ENCODE data around the gene FBXL14.

The FBXL14 gene

DNA sequence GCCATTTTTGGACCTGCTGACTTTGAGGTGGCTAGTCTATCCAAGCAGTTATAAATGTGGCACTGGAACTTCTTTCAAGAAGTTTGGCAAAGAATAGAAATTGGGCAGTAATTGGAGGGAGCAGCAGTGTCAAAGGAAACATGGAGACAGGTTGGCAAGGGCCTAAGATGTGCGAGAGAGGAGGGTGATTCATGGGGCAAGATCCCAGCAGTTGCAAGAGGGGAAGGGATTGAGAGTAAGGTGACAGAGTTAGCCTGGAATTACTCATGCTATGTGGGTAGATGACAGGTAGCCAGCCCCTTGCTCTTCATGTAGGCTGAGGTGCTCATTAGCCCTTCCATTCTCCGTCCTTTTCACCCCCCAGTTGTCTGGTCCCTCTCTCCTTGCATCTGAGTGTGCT is 42.2 kb downstream of the FBXL14 start:
- TF ChIP-seq EZH2 (optimal IDR thresholded peaks at IDR 0.05; ENCODE audit: low read depth, low read length) (no peak), EZH2phosphoT487 (IDR thresholded peaks at IDR 0.05; ENCODE audit: low read length) (no peak)
- TF ChIP-seq, protein P1, sequence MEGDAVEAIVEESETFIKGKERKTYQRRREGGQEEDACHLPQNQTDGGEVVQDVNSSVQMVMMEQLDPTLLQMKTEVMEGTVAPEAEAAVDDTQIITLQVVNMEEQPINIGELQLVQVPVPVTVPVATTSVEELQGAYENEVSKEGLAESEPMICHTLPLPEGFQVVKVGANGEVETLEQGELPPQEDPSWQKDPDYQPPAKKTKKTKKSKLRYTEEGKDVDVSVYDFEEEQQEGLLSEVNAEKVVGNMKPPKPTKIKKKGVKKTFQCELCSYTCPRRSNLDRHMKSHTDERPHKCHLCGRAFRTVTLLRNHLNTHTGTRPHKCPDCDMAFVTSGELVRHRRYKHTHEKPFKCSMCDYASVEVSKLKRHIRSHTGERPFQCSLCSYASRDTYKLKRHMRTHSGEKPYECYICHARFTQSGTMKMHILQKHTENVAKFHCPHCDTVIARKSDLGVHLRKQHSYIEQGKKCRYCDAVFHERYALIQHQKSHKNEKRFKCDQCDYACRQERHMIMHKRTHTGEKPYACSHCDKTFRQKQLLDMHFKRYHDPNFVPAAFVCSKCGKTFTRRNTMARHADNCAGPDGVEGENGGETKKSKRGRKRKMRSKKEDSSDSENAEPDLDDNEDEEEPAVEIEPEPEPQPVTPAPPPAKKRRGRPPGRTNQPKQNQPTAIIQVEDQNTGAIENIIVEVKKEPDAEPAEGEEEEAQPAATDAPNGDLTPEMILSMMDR (IDR thresholded peaks at IDR 0.05; ENCODE audit: low read length): no peak
- Histone ChIP-seq H3K4me3 (ENCODE audit: low read length) (no peak overlapping the region), H3K79me2 (ENCODE audit: low read length) (peaks cover 94% of the 10 kb centered on the region), H3K4me1 (ENCODE audit: low read length) (peaks cover 45% of the 10 kb centered on the region), H2AFZ (ENCODE audit: low read length) (no peak overlapping the region), H3K9ac (ENCODE audit: low read length) (no peak overlapping the region), H3K9me3 (replicated peaks; ENCODE audit: insufficient read depth, low read length) (no peaks in the 10 kb centered on the region), H4K20me1 (ENCODE audit: insufficient read depth, low read length) (peaks cover 2% of the 10 kb centered on the region; the same call in 1 of the 2 replicates), H3K36me3 (replicated peaks; ENCODE audit: insufficient read depth, low read length) (peaks cover 5% of the 10 kb centered on the region; the same call in 1 of the 2 replicates), H3K9me2 (replicated peaks; ENCODE audit: insufficient read depth, low read length) (no peaks in the 10 kb centered on the region), H3K27me3 (replicated peaks; ENCODE audit: insufficient read depth, low read length) (no peaks in the 10 kb centered on the region), H3K4me2 (ENCODE audit: low read depth, low read length) (peak overlapping the region; percentile 58; the same call in 1 of the 2 replicates), H3K27ac (ENCODE audit: low read length) (peak overlapping the region; percentile 84; the same call in 1 of the 2 replicates), H3F3A (ENCODE audit: insufficient read depth, low read length) (peaks cover 21% of the 10 kb centered on the region)
- DNase-seq: no peak

DNA sequence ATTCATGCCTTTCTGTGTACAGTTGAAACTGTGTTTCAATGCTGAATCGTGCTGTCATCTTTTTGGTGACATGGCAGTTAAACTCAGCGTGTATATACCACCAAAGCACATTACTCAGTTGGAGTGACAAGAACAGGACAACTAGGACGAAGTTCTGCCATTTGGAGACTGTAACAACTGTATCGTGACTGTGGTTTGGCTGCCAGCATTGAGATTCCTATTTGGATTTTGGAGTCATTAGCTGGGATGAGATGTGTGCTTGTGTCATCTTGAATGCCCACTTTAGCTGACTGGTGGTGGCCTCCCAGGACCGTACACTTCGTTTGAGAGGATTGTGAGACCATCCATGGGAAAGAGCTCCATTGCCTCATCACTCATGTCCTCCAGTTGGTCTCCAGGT is 42.9 kb downstream of the FBXL14 start:
- Histone ChIP-seq H3K36me3 (replicated peaks; ENCODE audit: insufficient read depth, low read length) (peaks cover 8% of the 10 kb centered on the region; the same call in 1 of the 2 replicates), H3K27me3 (replicated peaks; ENCODE audit: insufficient read depth, low read length) (no peaks in the 10 kb centered on the region), H2AFZ (ENCODE audit: low read length) (no peak overlapping the region), H3K27ac (ENCODE audit: low read length) (peak overlapping the region; percentile 84; the same call in 1 of the 2 replicates), H3K9me3 (replicated peaks; ENCODE audit: insufficient read depth, low read length) (no peaks in the 10 kb centered on the region), H3K9ac (ENCODE audit: low read length) (no peak overlapping the region), H3K9me2 (replicated peaks; ENCODE audit: insufficient read depth, low read length) (no peaks in the 10 kb centered on the region), H3K79me2 (ENCODE audit: low read length) (peaks cover 94% of the 10 kb centered on the region), H4K20me1 (ENCODE audit: insufficient read depth, low read length) (peaks cover 5% of the 10 kb centered on the region; the same call in 1 of the 2 replicates), H3F3A (ENCODE audit: insufficient read depth, low read length) (peaks cover 21% of the 10 kb centered on the region), H3K4me2 (ENCODE audit: low read depth, low read length) (no peak overlapping the region), H3K4me1 (ENCODE audit: low read length) (peaks cover 45% of the 10 kb centered on the region), H3K4me3 (ENCODE audit: low read length) (no peak overlapping the region)
- DNase-seq: no peak
- no peak for TF ChIP-seq EZH2 (optimal IDR thresholded peaks at IDR 0.05; ENCODE audit: low read depth, low read length)
- TF ChIP-seq, protein P1 (IDR thresholded peaks at IDR 0.05; ENCODE audit: low read length): no peak
- no peak for TF ChIP-seq EZH2phosphoT487 (IDR thresholded peaks at IDR 0.05; ENCODE audit: low read length)

DNA sequence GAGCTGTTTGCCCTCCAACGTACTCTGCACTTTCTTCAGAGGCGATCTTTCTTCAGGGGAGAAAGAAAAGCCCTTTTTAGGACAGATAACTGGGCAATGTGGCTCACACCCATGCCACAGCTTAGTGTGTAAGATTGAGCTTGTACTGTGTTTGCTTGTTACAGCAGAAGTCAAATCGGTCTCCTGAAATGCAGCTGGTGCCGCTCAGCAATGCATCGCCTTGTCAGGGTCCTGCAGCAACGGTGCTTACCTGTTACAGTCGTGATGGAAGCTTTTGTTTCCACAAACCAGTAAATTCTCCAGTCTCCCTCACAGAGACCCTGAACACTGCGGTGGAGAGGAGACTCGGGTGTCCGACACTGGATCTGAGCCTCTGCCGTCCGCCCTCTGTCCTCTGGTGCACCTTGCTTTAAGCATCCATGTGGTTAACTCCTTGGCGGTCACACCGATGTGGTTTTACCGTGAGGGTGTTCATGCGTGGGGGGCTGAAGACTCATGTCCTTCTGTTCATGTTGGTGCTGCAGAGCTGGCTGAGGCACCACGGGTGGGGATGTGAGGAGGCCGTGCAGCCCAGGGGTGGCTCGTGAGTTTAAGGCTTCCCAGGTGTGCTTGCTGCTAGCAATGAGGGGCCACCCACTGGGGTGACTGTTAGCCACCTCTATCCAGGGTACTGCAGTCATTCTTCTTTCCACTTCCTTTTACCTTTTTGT is 47.3 kb downstream of the FBXL14 start:
- no peaks in the 10 kb centered on the region for H3K9me2 ChIP-seq (replicated peaks; ENCODE audit: insufficient read depth, low read length)
- peaks cover 98% of the 10 kb centered on the region for H3K79me2 ChIP-seq (ENCODE audit: low read length)
- DNase-seq: no peak
- no peaks in the 10 kb centered on the region; the same call in 1 of the 2 replicates for H3F3A ChIP-seq (ENCODE audit: insufficient read depth, low read length)
- peaks cover 14% of the 10 kb centered on the region for H3K4me1 ChIP-seq (ENCODE audit: low read length)
- H3K4me3 ChIP-seq (ENCODE audit: low read length): no peak overlapping the region
- H4K20me1 ChIP-seq (ENCODE audit: insufficient read depth, low read length): peaks cover 5% of the 10 kb centered on the region; the same call in 1 of the 2 replicates
- no peak overlapping the region for H3K9ac ChIP-seq (ENCODE audit: low read length)
- TF ChIP-seq EZH2phosphoT487 (IDR thresholded peaks at IDR 0.05; ENCODE audit: low read length) (no peak), EZH2 (optimal IDR thresholded peaks at IDR 0.05; ENCODE audit: low read depth, low read length) (no peak)
- TF ChIP-seq, protein P1 (IDR thresholded peaks at IDR 0.05; ENCODE audit: low read length): no peak
- no peaks in the 10 kb centered on the region for H3K27me3 ChIP-seq (replicated peaks; ENCODE audit: insufficient read depth, low read length)
- no peaks in the 10 kb centered on the region for H3K9me3 ChIP-seq (replicated peaks; ENCODE audit: insufficient read depth, low read length)
- no peak overlapping the region for H2AFZ ChIP-seq (ENCODE audit: low read length)
- H3K4me2 ChIP-seq (ENCODE audit: low read depth, low read length): no peak overlapping the region
- H3K36me3 ChIP-seq (replicated peaks; ENCODE audit: insufficient read depth, low read length): peaks cover 16% of the 10 kb centered on the region; the same call in 1 of the 2 replicates
- no peak overlapping the region for H3K27ac ChIP-seq (ENCODE audit: low read length)
